SK-N-MC (cell line): ENCODE measurements around the gene DIP2C.
"Not testable (repeated sequence)": the region's sequence is repeated elsewhere in the genome, so short reads cannot be mapped to it uniquely, and the experiment has no call there.

Source experiments
- DNase-seq: peaks from one replicate; pipeline ENCODE4 v3.0.0-alpha.2; 2011; ENCODE audit warnings: low read depth, low spot score
- H3K27ac ChIP-seq: fragments of 200-600 bp; sonication (generic); 2 replicates; pipeline ENCODE4 v1.5.1; 2016; ENCODE audit warnings: mixed run types
- H3K36me3 ChIP-seq: fragments of 200-600 bp; sonication (generic); 2 replicates; pipeline ENCODE4 v1.6.1; 2017; ENCODE audit warnings: antibody characterized with exemption, low read length, mixed read lengths; ENCODE audit not compliant: insufficient read depth
- H3K4me3 ChIP-seq: fragments of 200-600 bp; sonication (generic); 2 replicates; pipeline ENCODE4 v1.5.1; 2016
- H3K9ac ChIP-seq: fragments of 200-600 bp; sonication (generic); 2 replicates; pipeline ENCODE4 v1.8.0; 2017; ENCODE audit warnings: mixed run types, mixed read lengths; ENCODE audit not compliant: insufficient read length
- H3K9me3 ChIP-seq: fragments of 200-600 bp; sonication (generic); 2 replicates; pipeline ENCODE4 v1.6.1; 2017; ENCODE audit warnings: low read depth, mild to moderate bottlenecking, antibody characterized with exemption, low read length, moderate library complexity, mixed read lengths
- EZH2 ChIP-seq: fragments of 200-600 bp; sonication (generic); IDR thresholded peaks from one replicate; pipeline ENCODE4 v1.6.1; 2017; ENCODE audit warnings: antibody characterized with exemption
- FOXP2 ChIP-seq: optimal IDR thresholded peaks from 2 replicates; pipeline ENCODE3; 2011; ENCODE audit warnings: mild to moderate bottlenecking, moderate library complexity; ENCODE audit not compliant: insufficient read depth; ENCODE audit errors: extremely low read length, control extremely low read depth
- POLR2AphosphoS5 ChIP-seq: IDR thresholded peaks from 2 replicates; pipeline ENCODE4 v1.6.1; 2012; ENCODE audit warnings: mild to moderate bottlenecking, low read depth, low read length, borderline replicate concordance

The DIP2C gene

GRCh38 chr10:427761-428519 is 261.5 kb downstream of the DIP2C start:
- TF ChIP-seq POLR2AphosphoS5: no peak
- TF ChIP-seq FOXP2: no peak
- TF ChIP-seq EZH2: no peak
- Histone ChIP-seq H3K36me3 (no peaks in the 10 kb centered on the region), H3K9ac (no peak overlapping the region), H3K9me3 (no peaks in the 10 kb centered on the region), H3K4me3 (no peak overlapping the region), H3K27ac (no peak overlapping the region)
- no peak for DNase-seq

GRCh38 chr10:425365-425764 is 264.1 kb downstream of the DIP2C start:
- not testable (repeated sequence) for DNase-seq, H3K9me3 ChIP-seq, H3K27ac ChIP-seq, H3K36me3 ChIP-seq, H3K9ac ChIP-seq, H3K4me3 ChIP-seq

GRCh38 chr10:424724-425123 is 264.7 kb downstream of the DIP2C start:
- not testable (repeated sequence) for H3K9ac ChIP-seq, H3K36me3 ChIP-seq, DNase-seq, H3K9me3 ChIP-seq, H3K4me3 ChIP-seq, H3K27ac ChIP-seq

GRCh38 chr10:423178-423577 is 266.3 kb downstream of the DIP2C start:
- Histone ChIP-seq H3K9ac (no peak overlapping the region), H3K36me3 (no peaks in the 10 kb centered on the region), H3K27ac (no peak overlapping the region), H3K4me3 (no peak overlapping the region), H3K9me3 (no peaks in the 10 kb centered on the region)
- TF ChIP-seq EZH2 (no peak), POLR2AphosphoS5 (no peak), FOXP2 (no peak)
- DNase-seq: no peak

- Histone ChIP-seq H3K27ac (no peak overlapping the region), H3K36me3 (no peaks in the 10 kb centered on the region), H3K9ac (no peak overlapping the region), H3K4me3 (no peak overlapping the region), H3K9me3 (no peaks in the 10 kb centered on the region)
- no peak for DNase-seq
- TF ChIP-seq EZH2 (no peak), FOXP2 (no peak), POLR2AphosphoS5 (no peak)
Measured at GRCh38 chr10:422675-423074, 266.8 kb downstream of the DIP2C start.

- no peaks in the 10 kb centered on the region for H3K36me3 ChIP-seq
- no peak overlapping the region for H3K9ac ChIP-seq
- H3K9me3 ChIP-seq: no peaks in the 10 kb centered on the region
- H3K27ac ChIP-seq: no peak overlapping the region
- H3K4me3 ChIP-seq: no peak overlapping the region
- no peak for TF ChIP-seq FOXP2
- no peak for TF ChIP-seq POLR2AphosphoS5
- no peak for TF ChIP-seq EZH2
- DNase-seq: no peak
Measured at GRCh38 chr10:422241-422640, 267.2 kb downstream of the DIP2C start.

GRCh38 chr10:421170-421569 is 268.3 kb downstream of the DIP2C start:
- no peak for DNase-seq
- Histone ChIP-seq H3K4me3 (no peak overlapping the region), H3K9me3 (no peaks in the 10 kb centered on the region), H3K9ac (no peak overlapping the region), H3K36me3 (no peaks in the 10 kb centered on the region), H3K27ac (no peak overlapping the region)
- no peak for TF ChIP-seq EZH2
- TF ChIP-seq FOXP2: no peak
- TF ChIP-seq POLR2AphosphoS5: no peak

- no peak for TF ChIP-seq FOXP2
- TF ChIP-seq POLR2AphosphoS5: no peak
- no peak for TF ChIP-seq EZH2
- Histone ChIP-seq H3K9ac (no peak overlapping the region), H3K9me3 (no peaks in the 10 kb centered on the region), H3K36me3 (no peaks in the 10 kb centered on the region), H3K27ac (no peak overlapping the region), H3K4me3 (no peak overlapping the region)
- DNase-seq: no peak
Measured at GRCh38 chr10:420154-421121, 269.0 kb downstream of the DIP2C start.
